Measurements from ENCODE around the gene PPP1CB.
"Not testable (repeated sequence)": the region's sequence is repeated elsewhere in the genome, so short reads cannot be mapped to it uniquely, and the experiment has no call there.

Gene PPP1CB
- total RNA-seq, result 382 reads per million, percentile 97 among the genes with 10 or more reads in this experiment

- DNase-seq, result peak; percentile 95
Measured at GRCh38 chr2:28751252-28751955, at the start of gene PPP1CB. PPP1CB (plus strand) TSS chr2:28751830; CDS start chr2:28752125, 295 bp downstream.

- DNase-seq, result no peak
Measured at GRCh38 chr2:28702415-28702861, 49.2 kb upstream of the PPP1CB start.

GRCh38 chr2:28702878-28703277 lies 48.8 kb upstream of the PPP1CB start:
- DNase-seq, result no peak

GRCh38 chr2:28704621-28705020 lies 47.0 kb upstream of the PPP1CB start:
- no peak for DNase-seq

- DNase-seq, result no peak
Measured at GRCh38 chr2:28705751-28706440, 45.7 kb upstream of the PPP1CB start.

- no peak for DNase-seq
Measured at GRCh38 chr2:28707592-28707991, 44.0 kb upstream of the PPP1CB start.

- no peak for DNase-seq
Measured at GRCh38 chr2:28709101-28709500, 42.5 kb upstream of the PPP1CB start.

GRCh38 chr2:28710545-28710944 lies 41.1 kb upstream of the PPP1CB start:
- no peak for DNase-seq

GRCh38 chr2:28713577-28714298 lies 37.9 kb upstream of the PPP1CB start:
- no peak for DNase-seq

- no peak for DNase-seq
Measured at GRCh38 chr2:28716265-28716865, 35.3 kb upstream of the PPP1CB start.

- no peak for DNase-seq
Measured at GRCh38 chr2:28717339-28717758, 34.3 kb upstream of the PPP1CB start.

GRCh38 chr2:28720345-28720744 lies 31.3 kb upstream of the PPP1CB start:
- DNase-seq, result no peak

GRCh38 chr2:28721601-28722191 lies 29.9 kb upstream of the PPP1CB start:
- no peak for DNase-seq

- no peak for DNase-seq
Measured at GRCh38 chr2:28725021-28725711, 26.5 kb upstream of the PPP1CB start.

- no peak for DNase-seq
Measured at GRCh38 chr2:28726177-28726576, 25.5 kb upstream of the PPP1CB start.

- no peak for DNase-seq
Measured at GRCh38 chr2:28729698-28730097, 21.9 kb upstream of the PPP1CB start.

- no peak for DNase-seq
Measured at GRCh38 chr2:28730641-28731146, 20.9 kb upstream of the PPP1CB start.

- DNase-seq, result no peak
Measured at GRCh38 chr2:28735511-28735910, 16.1 kb upstream of the PPP1CB start.

- DNase-seq, result no peak
Measured at GRCh38 chr2:28736034-28736433, 15.6 kb upstream of the PPP1CB start.

- DNase-seq, result no peak
Measured at GRCh38 chr2:28737655-28738054, 14.0 kb upstream of the PPP1CB start.

- not testable (repeated sequence) for DNase-seq
Measured at GRCh38 chr2:28742619-28743018, 9.0 kb upstream of the PPP1CB start.

- DNase-seq, result no peak
Measured at GRCh38 chr2:28745225-28745624, 6.4 kb upstream of the PPP1CB start.

Data from effector CD4-positive, alpha-beta T cell (primary cell).